HUDEP-2 (cell line): ENCODE data around the gene SLC25A21.
"Not testable (repeated sequence)": the region's sequence is repeated elsewhere in the genome, so short reads cannot be mapped to it uniquely, and the experiment has no call there.

ENCODE experiments used
- DNase-seq, 76 experiments: peaks; one replicate each; lab custom pipeline; 2025; ENCODE audit not compliant: unreplicated experiment in 76 of 76; lab: John Stamatoyannopoulos, UW

The SLC25A21 gene

GRCh38 chr14:36747411-36748184 lies 424.8 kb downstream of the SLC25A21 start:
- DNase-seq = peak in 4 of 76 experiments; percentile 11 to 22 (median 16)

GRCh38 chr14:36746872-36747271 lies 425.5 kb downstream of the SLC25A21 start:
- DNase-seq = no peak

- no peak for DNase-seq
Observed at GRCh38 chr14:36741858-36742257, 430.5 kb downstream of the SLC25A21 start.

- DNase-seq = no peak
Observed at GRCh38 chr14:36738269-36738668, 434.1 kb downstream of the SLC25A21 start.

DNA sequence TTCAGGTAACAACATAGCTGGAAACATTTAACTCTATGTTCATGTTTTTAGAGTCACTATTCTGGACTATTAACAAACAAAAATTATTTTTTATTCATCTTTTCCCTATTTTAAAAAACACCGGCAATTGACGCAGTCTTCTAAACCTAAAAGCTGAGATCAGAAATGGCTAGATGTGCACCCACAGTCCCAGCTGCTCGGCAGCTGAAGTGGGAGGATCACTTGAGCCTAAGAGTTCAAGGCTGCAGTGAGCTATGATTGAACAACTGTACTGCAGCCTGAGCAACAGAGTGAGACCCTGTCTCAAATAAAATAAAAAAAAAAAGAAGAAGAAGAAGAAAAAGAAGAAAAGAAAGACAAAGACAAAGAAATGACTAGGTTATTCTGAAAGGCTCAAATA lies 446.3 kb downstream of the SLC25A21 start:
- no peak for DNase-seq

GRCh38 chr14:36724162-36724561 lies 448.2 kb downstream of the SLC25A21 start:
- no peak for DNase-seq

DNA sequence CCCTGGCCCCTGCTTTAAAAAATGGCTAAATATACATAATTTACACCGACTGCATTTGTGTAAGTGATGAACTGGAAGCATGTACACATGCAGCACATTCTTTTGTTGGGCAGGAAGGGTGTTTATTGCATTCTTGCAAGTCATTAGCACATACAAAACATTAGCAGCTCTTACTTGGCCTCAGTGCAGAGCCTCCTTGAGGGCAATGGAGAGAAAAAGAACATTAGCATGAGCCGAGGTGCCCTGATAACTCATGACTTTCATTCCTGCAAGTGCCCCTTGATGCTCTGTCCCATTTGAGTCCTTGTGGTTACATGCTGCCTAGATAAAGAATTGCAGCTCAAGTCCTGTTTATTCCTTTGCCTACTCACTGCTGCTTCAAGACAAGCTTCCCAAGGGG lies 448.9 kb downstream of the SLC25A21 start:
- no peak for DNase-seq

- DNase-seq = no peak
Observed at GRCh38 chr14:36721877-36722276, 450.5 kb downstream of the SLC25A21 start.

GRCh38 chr14:36720657-36721056 lies 451.7 kb downstream of the SLC25A21 start:
- peak in 12 of 76 experiments; percentile 1 to 45 (median 20) for DNase-seq

DNA sequence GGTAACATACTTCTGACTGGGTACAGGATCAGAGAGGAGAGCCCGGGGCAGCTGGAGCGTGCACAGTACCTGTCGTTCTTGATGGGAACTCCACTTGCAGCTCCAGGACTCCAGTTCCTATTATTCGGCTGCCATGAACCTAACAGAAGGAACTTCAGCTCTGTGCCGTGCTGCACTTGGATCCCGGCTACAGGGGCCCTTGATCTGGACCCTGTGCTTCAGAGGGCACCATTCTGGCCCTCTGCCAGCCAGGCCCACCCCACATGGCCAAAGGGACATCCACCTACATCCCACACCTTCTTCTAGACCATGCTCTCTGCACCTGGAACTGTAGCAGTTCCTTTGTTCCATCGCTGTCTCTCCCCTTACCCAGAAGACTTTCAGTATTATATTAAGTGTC lies 452.6 kb downstream of the SLC25A21 start:
- DNase-seq = no peak

GRCh38 chr14:36718216-36718615 lies 454.2 kb downstream of the SLC25A21 start:
- no peak for DNase-seq

GRCh38 chr14:36717363-36717762 lies 455.0 kb downstream of the SLC25A21 start:
- no peak for DNase-seq

GRCh38 chr14:36716614-36717184 lies 455.7 kb downstream of the SLC25A21 start:
- no peak for DNase-seq

GRCh38 chr14:36713960-36714703 lies 458.3 kb downstream of the SLC25A21 start:
- DNase-seq = no peak

DNA sequence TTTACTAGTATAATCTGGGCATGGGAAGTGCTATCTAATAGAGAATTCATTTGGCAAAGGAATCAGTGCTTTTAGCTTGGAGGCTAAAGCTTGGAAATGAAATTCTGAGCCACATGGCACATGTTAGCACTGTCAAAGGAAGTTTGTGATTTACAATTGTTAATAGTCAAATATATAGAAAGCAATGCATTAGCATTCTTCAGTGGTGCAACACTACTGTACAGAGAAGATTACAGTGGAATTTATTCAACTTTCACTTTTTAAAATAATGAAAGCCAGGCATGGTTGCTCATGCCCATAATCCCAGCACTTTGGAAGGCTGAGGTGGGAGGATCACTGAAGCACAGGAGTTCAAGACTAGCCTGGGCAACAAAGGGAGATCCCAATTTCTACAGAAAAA lies 464.8 kb downstream of the SLC25A21 start:
- no peak for DNase-seq

- no peak for DNase-seq
Observed at GRCh38 chr14:36702474-36702873, 469.9 kb downstream of the SLC25A21 start.

GRCh38 chr14:36701132-36701531 lies 471.3 kb downstream of the SLC25A21 start:
- DNase-seq = no peak

DNA sequence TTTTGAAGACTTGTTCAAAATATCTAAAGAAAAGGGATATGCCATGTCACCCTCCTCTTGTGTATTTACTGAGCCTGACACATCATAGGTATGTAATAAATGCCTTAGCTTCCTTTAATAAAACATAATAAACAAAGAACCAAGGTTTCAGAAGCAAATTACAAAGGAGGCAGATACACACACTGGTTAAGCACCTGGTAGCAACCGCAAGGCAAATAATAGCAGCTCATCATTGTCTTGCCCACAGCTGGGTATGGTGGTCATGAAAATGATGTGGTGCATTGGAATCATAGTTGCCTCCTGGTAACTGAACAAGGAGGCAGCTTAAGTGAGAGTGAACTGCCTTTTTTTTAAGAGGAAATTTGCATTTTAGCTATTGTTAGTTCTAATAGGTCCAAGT lies 471.8 kb downstream of the SLC25A21 start:
- DNase-seq = no peak

GRCh38 chr14:36699420-36699819 lies 473.0 kb downstream of the SLC25A21 start:
- not testable (repeated sequence) for DNase-seq

DNA sequence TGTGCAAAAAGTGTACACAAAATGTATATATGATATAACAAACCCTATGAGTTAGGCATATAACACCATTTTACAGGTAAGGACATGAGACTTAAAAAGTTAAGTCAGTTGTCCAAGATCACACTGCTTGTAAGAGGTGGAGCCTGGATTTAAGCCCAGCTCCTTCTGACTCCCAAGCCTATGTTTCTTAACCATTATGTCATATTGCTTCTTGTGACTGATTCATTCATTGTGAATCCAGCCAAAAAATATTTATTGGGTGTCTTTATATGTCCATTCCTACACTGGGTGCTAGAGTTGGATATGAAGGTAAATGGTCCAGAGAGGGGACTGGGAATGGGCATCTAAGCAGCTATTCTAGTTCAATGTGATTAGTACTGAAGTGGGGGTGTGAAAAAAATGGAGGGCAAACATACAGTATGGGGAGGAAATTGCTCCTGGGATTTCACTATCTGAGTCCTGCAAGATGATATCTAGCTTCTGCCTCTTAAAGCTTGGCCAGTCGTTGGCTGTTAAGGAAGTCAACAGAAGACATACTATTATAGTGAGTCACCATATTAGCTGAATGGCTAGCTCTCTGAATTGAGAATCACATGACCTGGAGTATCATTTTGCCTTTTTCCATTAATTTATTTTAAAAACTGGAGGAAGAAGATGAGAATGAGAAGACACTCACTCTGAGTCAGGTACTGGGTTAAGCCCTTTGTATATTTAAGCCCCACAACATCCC lies 481.9 kb downstream of the SLC25A21 start:
- no peak for DNase-seq

GRCh38 chr14:36684946-36685345 lies 487.5 kb downstream of the SLC25A21 start:
- DNase-seq = no peak
